Measurements from ENCODE around the gene KPNA6. TPM values are rescaled to one million over a fixed set of nuclear protein-coding genes. Genes with fewer than 3 reads are reported as not detected.

The KPNA6 gene
- total and polyA plus RNA-seq, 10 of the 15 experiments (the other 5 are each of a cell fraction or from before 2014, with no cell fraction given): 11.1 to 55.6 (median 25.9) TPM

GRCh38 chr1:32150847-32151246 is 43.0 kb downstream of the KPNA6 start:
- ChIA-PET RAD21 (ENCODE audit: unreplicated experiment) (no interaction called here), SMC1A (ENCODE audit: uncharacterized antibody, unreplicated experiment) (no interaction called here), CTCF (interaction anchor here (0.7 kb wide), 1 partner anchor 250 kb away, joined by 3 read pairs; no protein-coding TSS in a partner anchor), POLR2A (interaction anchor here (0.5 to 1.1 kb wide), 2 partner anchors 99 to 877 kb away, joined by 3 to 5 read pairs; no protein-coding TSS in a partner anchor)
- no peak for FAIRE-seq
- no peak for TF ChIP-seq RELB (IDR thresholded peaks at IDR 0.05; ENCODE audit: low read depth)
- TF ChIP-seq CEBPB (IDR thresholded peaks at IDR 0.05; ENCODE audit: borderline replicate concordance in 1 of 2, low read depth in 2 of 2, low read length in 2 of 2): no peak
- TF ChIP-seq LARP7 (IDR thresholded peaks at IDR 0.05): no peak
- TF ChIP-seq, protein P1, sequence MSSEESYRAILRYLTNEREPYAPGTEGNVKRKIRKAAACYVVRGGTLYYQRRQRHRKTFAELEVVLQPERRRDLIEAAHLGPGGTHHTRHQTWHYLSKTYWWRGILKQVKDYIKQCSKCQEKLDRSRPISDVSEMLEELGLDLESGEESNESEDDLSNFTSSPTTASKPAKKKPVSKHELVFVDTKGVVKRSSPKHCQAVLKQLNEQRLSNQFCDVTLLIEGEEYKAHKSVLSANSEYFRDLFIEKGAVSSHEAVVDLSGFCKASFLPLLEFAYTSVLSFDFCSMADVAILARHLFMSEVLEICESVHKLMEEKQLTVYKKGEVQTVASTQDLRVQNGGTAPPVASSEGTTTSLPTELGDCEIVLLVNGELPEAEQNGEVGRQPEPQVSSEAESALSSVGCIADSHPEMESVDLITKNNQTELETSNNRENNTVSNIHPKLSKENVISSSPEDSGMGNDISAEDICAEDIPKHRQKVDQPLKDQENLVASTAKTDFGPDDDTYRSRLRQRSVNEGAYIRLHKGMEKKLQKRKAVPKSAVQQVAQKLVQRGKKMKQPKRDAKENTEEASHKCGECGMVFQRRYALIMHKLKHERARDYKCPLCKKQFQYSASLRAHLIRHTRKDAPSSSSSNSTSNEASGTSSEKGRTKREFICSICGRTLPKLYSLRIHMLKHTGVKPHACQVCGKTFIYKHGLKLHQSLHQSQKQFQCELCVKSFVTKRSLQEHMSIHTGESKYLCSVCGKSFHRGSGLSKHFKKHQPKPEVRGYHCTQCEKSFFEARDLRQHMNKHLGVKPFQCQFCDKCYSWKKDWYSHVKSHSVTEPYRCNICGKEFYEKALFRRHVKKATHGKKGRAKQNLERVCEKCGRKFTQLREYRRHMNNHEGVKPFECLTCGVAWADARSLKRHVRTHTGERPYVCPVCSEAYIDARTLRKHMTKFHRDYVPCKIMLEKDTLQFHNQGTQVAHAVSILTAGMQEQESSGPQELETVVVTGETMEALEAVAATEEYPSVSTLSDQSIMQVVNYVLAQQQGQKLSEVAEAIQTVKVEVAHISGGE (CRISPR knock-in tag; IDR thresholded peaks at IDR 0.05): no peak
- no peak for TF ChIP-seq MTA3 (IDR thresholded peaks at IDR 0.05; ENCODE audit: borderline replicate concordance, low read length)
- no peak overlapping the region for H3K4me3 ChIP-seq
- peaks cover 1 to 7% of the 10 kb centered on the region in 2 experiments; a peak in 2 of 4 replicates for H3K36me3 ChIP-seq (ENCODE audit: control insufficient read depth in 2 of 2, insufficient read depth in 2 of 2, low read length in 1 of 2)
- H2AFZ ChIP-seq (ENCODE audit: control insufficient read depth, low read depth, low read length): no peak overlapping the region
- intact Hi-C loops (cut with micrococcal nuclease; ENCODE audit: unreplicated experiment) (no loop called here), in situ Hi-C loops (cut with MboI) (no loop called here)
- H3K79me2 ChIP-seq (ENCODE audit: control insufficient read depth, insufficient read depth, low read length): peaks cover 9% of the 10 kb centered on the region
- WGBS (ENCODE audit: insufficient coverage, insufficient replicate concordance, low lambda C conversion rate, missing lambda C conversion rate): 87% methylated on average over 9 of the region's 9 CpGs
- H4K20me1 ChIP-seq (ENCODE audit: control insufficient read depth, insufficient read depth): no peaks in the 10 kb centered on the region
- no peak overlapping the region for H3K27ac ChIP-seq (ENCODE audit: control insufficient read depth, insufficient read depth)
- no peaks in the 10 kb centered on the region for H3K4me1 ChIP-seq (ENCODE audit: control insufficient read depth, insufficient read depth, low read length)
- H3K9ac ChIP-seq (ENCODE audit: control insufficient read depth, insufficient read depth, low read length): no peak overlapping the region
- peaks cover 7% of the 10 kb centered on the region for H3K9me3 ChIP-seq (replicated peaks; ENCODE audit: control insufficient read depth, insufficient read depth, low read length)
- no peak for DNase-seq (ENCODE audit: low read depth, low spot score)
- no TSS peak for BruUV-seq (replicated peaks)
- no peak for ATAC-seq
- H3K27me3 ChIP-seq (replicated peaks in 1 of 2; ENCODE audit: control insufficient read depth in 2 of 2, insufficient read depth in 2 of 2, low read length in 1 of 2): no peaks in the 10 kb centered on the region
- no peak overlapping the region for H3K4me2 ChIP-seq (ENCODE audit: control insufficient read depth, insufficient read depth)
